ENCODE measurements around the gene S100A11. TPM values are rescaled to one million over a fixed set of nuclear protein-coding genes. Genes with fewer than 3 reads are reported as not detected.

Gene S100A11
- total and polyA plus RNA-seq, 3 experiments from 2014 or later: 257 to 554 (median 262) TPM

DNA sequence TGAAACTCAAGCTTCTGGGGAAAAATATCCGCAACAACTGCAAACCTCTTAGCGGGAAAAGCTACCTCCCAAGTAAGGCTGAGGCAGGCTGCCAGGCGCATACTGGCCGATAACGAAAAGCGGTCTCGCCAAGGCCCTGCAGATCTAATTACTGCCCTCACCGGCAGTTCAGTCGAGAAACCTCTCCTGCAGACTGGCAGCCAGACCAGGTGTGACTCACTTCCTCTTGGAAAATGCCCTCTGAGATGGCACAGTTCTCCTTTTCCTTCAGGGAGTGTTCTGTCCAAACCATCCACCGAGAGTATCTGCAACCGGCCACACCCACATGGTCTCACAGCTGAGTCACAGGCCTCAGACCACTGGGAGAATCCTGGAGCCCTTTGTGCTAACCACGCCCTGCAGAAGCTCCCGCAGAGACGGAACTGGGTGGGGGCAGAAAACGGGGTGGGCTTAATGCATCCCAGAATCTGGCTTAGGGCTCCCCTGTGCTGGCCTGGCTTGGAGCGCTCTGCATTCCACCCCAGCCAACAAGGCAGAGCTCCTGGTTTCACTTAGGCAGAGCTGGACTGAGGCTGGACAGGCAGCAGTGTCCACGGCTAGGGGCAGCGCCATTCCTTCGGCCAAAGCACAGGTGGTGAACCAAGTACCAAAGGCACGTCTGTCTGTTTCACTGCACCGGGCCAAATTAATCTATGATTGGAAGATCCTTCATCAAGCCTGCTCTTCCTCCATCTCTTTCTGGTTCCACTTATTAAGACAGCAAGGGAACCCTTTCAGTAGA lies 44.3 kb downstream of the S100A11 start:
- Mint-ChIP-seq H3K27ac (peak overlapping the region; percentile 95 to 99 (median 98)), H3K27me3 (no peaks in the 10 kb centered on the region), H3K36me3 (peaks cover 0 to 34% (median 0%) of the 10 kb centered on the region in 3 donors), H3K4me3 (peak overlapping the region; percentile 96 to 100 (median 97)), H3K9me3 (no peaks in the 10 kb centered on the region), H3K4me1 (peaks cover 59 to 71% (median 62%) of the 10 kb centered on the region in 3 donors)
- H3K4me3 ChIP-seq (ENCODE audit: low read length): peak overlapping the region; percentile 79
- ChIA-PET CTCF (interaction anchor here (1.0 to 19.1 kb wide), 5 partner anchors 10 to 59 kb away, joined by 3 to 339 read pairs (median 4); no protein-coding TSS in a partner anchor), POLR2A (interaction anchor here (0.9 to 1.6 kb wide), 3 partner anchors 22 to 84 kb away, joined by 3 read pairs; partner anchors contain the start of gene THEM4)
- H3K27me3 ChIP-seq (ENCODE audit: insufficient read depth, low read length, poor library complexity, severe bottlenecking): no peaks in the 10 kb centered on the region
- peak overlapping the region; percentile 87 for H3K27ac ChIP-seq (ENCODE audit: low read depth, low read length)
- H3K36me3 ChIP-seq (ENCODE audit: insufficient read depth, low read length): no peaks in the 10 kb centered on the region
- peaks cover 50% of the 10 kb centered on the region for H3K4me1 ChIP-seq (ENCODE audit: insufficient read depth, low read length)
- H3K9me3 ChIP-seq (ENCODE audit: low read length): no peaks in the 10 kb centered on the region
- DNase-seq: peak in 2 of 5 donors; percentile 30 to 40

DNA sequence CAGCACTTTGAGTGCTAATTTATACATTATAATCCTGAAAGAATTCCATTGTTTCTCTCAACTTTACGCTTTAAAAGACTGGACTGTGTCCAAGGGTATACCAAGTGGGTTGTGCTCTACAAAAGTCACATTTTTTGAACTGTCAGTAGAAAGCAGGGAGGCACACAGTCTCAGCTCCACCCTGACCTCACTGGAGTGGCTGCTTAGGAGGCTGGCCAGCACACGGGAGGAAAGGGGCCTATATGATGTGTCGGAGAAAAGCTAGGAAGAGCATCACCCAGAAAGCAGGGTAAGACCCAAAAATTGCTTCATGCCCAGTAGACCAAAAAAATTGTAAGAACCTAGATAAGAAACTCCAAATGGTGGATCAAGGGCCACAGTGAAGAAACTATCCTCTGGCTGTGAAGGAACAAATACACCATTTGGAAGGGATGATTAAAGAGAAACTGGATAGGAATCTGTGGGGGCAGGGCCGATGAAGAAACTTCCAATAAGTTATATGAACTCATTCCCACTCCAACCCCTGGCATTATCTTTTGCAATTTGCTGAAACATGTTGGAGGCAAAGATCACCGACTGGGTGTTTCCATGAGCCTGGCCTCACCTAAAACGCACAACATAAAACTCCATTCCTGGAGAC lies 45.0 kb downstream of the S100A11 start:
- H3K4me1 ChIP-seq (ENCODE audit: insufficient read depth, low read length): peaks cover 50% of the 10 kb centered on the region
- Mint-ChIP-seq H3K4me3 (peak overlapping the region; percentile 96 to 100 (median 97)), H3K4me1 (peaks cover 59 to 75% (median 62%) of the 10 kb centered on the region in 3 donors), H3K36me3 (peaks cover 0 to 37% (median 0%) of the 10 kb centered on the region in 3 donors), H3K27me3 (no peaks in the 10 kb centered on the region), H3K9me3 (no peaks in the 10 kb centered on the region), H3K27ac (peak overlapping the region; percentile 95 to 99 (median 98))
- H3K4me3 ChIP-seq (ENCODE audit: low read length): peak overlapping the region; percentile 79
- ChIA-PET POLR2A (interaction anchor here (0.9 to 1.6 kb wide), 2 partner anchors 21 to 24 kb away, joined by 3 read pairs; no protein-coding TSS in a partner anchor), CTCF (interaction anchor here (4.0 to 19.1 kb wide), 2 partner anchors 11 to 24 kb away, joined by 14 to 339 read pairs; no protein-coding TSS in a partner anchor)
- H3K27ac ChIP-seq (ENCODE audit: low read depth, low read length): no peak overlapping the region
- H3K9me3 ChIP-seq (ENCODE audit: low read length): no peaks in the 10 kb centered on the region
- DNase-seq: no peak
- H3K36me3 ChIP-seq (ENCODE audit: insufficient read depth, low read length): no peaks in the 10 kb centered on the region
- H3K27me3 ChIP-seq (ENCODE audit: insufficient read depth, low read length, poor library complexity, severe bottlenecking): no peaks in the 10 kb centered on the region

DNA sequence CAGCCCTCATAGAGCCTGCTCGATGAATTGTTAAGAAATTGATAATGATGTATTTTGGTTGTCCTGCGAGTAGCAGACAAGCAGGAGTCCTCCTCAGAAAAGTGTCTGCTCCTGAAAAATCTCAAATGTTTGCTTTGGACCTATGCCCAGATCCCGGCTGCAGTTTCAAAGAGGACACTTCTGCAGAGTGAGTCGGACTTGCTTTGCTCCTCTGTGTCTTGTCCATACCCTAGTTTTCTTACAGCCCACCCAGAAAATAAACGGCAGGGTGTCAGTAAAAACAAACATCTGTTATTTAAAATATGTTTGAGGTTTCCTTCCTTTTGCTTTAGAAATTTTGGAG lies 46.0 kb downstream of the S100A11 start:
- CTCF ChIA-PET: interaction anchor here (4.0 to 19.1 kb wide), 2 partner anchors 12 to 23 kb away, joined by 14 to 339 read pairs; no protein-coding TSS in a partner anchor

DNA sequence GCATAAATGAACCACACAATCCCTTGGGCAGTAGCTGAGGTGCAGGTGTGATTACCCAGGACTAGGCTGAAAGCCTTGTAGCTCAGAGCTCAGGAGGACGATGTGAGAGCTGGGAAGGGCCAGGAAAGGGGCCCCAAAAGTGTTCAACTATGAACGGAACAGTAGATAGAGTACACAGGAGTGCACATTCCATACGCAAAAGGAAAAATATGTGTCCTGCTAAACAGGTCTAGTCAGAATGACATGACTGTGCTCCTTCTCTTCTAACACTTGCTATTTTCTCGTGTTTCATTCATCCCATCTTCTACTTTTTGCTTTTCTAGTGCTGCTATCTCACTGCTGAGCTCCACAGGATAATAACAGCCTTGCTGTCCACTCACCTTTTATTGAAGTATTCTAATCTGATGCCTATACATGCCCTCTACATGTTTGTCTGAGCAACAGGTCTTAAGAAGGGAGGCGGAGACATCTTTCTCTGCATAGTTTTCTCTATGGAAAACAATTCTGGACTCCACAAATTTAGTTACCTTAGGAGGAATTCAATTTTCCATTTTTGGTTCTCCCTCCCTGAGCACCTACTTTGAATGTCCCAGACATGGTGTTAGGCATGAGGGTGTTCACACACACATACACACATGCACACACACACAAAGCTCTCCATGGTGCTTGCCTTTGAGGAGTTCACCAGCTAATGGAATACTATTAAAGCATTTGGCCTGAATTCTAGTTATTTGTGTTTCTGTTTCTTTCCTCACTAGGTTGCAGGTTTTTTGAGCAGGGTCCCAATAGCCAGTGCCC lies 46.5 kb downstream of the S100A11 start:
- Histone ChIP-seq H3K27ac (ENCODE audit: low read depth, low read length) (no peak overlapping the region), H3K27me3 (ENCODE audit: insufficient read depth, low read length, poor library complexity, severe bottlenecking) (no peaks in the 10 kb centered on the region), H3K36me3 (ENCODE audit: insufficient read depth, low read length) (peaks cover 10% of the 10 kb centered on the region), H3K4me1 (ENCODE audit: insufficient read depth, low read length) (peaks cover 55% of the 10 kb centered on the region), H3K4me3 (ENCODE audit: low read length) (no peak overlapping the region), H3K9me3 (ENCODE audit: low read length) (no peaks in the 10 kb centered on the region)
- Mint-ChIP-seq H3K27ac (peak overlapping the region; percentile 57 to 99 (median 96)), H3K4me3 (peak overlapping the region; percentile 54 to 100 (median 97)), H3K27me3 (no peaks in the 10 kb centered on the region), H3K36me3 (peaks cover 0 to 51% (median 0%) of the 10 kb centered on the region in 3 donors), H3K4me1 (peaks cover 66 to 83% (median 75%) of the 10 kb centered on the region in 3 donors), H3K9me3 (no peaks in the 10 kb centered on the region)
- DNase-seq: no peak
- ChIA-PET CTCF (interaction anchor here (0.5 to 19.1 kb wide), 2 partner anchors 22 to 114 kb away, joined by 3 to 339 read pairs; no protein-coding TSS in a partner anchor), POLR2A (no interaction called here)

More for the DNA sequence above, 46.0 kb downstream of the S100A11 start:
- no peaks in the 10 kb centered on the region for H3K9me3 Mint-ChIP-seq
- H3K36me3 ChIP-seq (ENCODE audit: insufficient read depth, low read length): peaks cover 4% of the 10 kb centered on the region
- no peak for DNase-seq
- H3K27ac Mint-ChIP-seq: peak overlapping the region in 7 of 8 donors; percentile 40 to 99 (median 98)
- H3K9me3 ChIP-seq (ENCODE audit: low read length): no peaks in the 10 kb centered on the region
- peaks cover 0 to 45% (median 0%) of the 10 kb centered on the region in 3 donors for H3K36me3 Mint-ChIP-seq
- no peak overlapping the region for H3K27ac ChIP-seq (ENCODE audit: low read depth, low read length)
- peaks cover 50% of the 10 kb centered on the region for H3K4me1 ChIP-seq (ENCODE audit: insufficient read depth, low read length)
- no peaks in the 10 kb centered on the region for H3K27me3 Mint-ChIP-seq
- POLR2A ChIA-PET: no interaction called here
- H3K4me3 ChIP-seq (ENCODE audit: low read length): no peak overlapping the region
- peak overlapping the region; percentile 54 to 100 (median 97) for H3K4me3 Mint-ChIP-seq
- H3K4me1 Mint-ChIP-seq: peaks cover 63 to 80% (median 71%) of the 10 kb centered on the region in 3 donors
- H3K27me3 ChIP-seq (ENCODE audit: insufficient read depth, low read length, poor library complexity, severe bottlenecking): no peaks in the 10 kb centered on the region

GRCh38 chr1:151989211-151989862 lies 47.5 kb downstream of the S100A11 start:
- H3K4me1 Mint-ChIP-seq: peaks cover 71 to 85% (median 80%) of the 10 kb centered on the region in 3 donors
- POLR2A ChIA-PET: no interaction called here
- no peaks in the 10 kb centered on the region for H3K9me3 Mint-ChIP-seq
- peaks cover 0 to 60% (median 0%) of the 10 kb centered on the region in 3 donors for H3K36me3 Mint-ChIP-seq
- H3K27ac ChIP-seq (ENCODE audit: low read depth, low read length): no peak overlapping the region
- no peaks in the 10 kb centered on the region for H3K27me3 ChIP-seq (ENCODE audit: insufficient read depth, low read length, poor library complexity, severe bottlenecking)
- H3K4me3 Mint-ChIP-seq: peak overlapping the region in 6 of 7 donors; percentile 2 to 100 (median 64)
- peak overlapping the region; percentile 43 to 98 (median 80) for H3K27ac Mint-ChIP-seq
- H3K4me3 ChIP-seq (ENCODE audit: low read length): no peak overlapping the region
- peaks cover 18% of the 10 kb centered on the region for H3K36me3 ChIP-seq (ENCODE audit: insufficient read depth, low read length)
- H3K9me3 ChIP-seq (ENCODE audit: low read length): no peaks in the 10 kb centered on the region
- H3K4me1 ChIP-seq (ENCODE audit: insufficient read depth, low read length): peaks cover 63% of the 10 kb centered on the region
- H3K27me3 Mint-ChIP-seq: no peaks in the 10 kb centered on the region
- DNase-seq: peak in 1 of 5 donors; percentile 65
- CTCF ChIA-PET: interaction anchor here (4.7 to 19.1 kb wide), 2 partner anchors 10 to 21 kb away, joined by 31 to 339 read pairs; no protein-coding TSS in a partner anchor

DNA sequence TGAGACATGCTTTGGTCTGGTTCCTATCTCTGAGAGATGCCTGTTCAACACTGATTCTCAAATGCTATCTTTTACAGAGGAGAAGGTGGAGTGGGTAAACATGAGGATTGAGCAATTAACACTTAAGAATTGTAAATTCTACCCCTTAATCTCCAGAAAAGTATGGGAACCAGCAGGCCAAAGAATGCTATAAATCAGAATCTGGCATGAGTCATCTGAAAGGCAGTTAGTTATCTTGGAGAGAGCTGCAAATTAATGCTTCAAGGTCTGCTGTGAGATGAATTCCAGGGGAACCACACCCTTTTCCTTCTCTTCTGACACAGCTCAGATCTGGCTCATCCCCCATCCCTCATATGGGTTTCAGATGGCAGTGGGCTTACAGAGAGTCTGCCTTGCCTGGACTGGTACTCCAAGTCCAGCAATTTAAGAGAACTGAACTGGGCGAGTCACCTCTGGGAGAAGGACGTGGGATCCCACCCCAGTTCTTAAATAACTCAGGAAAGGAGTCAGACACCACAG lies 48.3 kb downstream of the S100A11 start:
- CTCF ChIA-PET: interaction anchor here (1.4 to 19.1 kb wide), 4 partner anchors 8 to 91 kb away, joined by 4 to 339 read pairs (median 20); no protein-coding TSS in a partner anchor
- POLR2A ChIA-PET: no interaction called here
- Histone ChIP-seq H3K4me1 (ENCODE audit: insufficient read depth, low read length) (peaks cover 67% of the 10 kb centered on the region), H3K9me3 (ENCODE audit: low read length) (no peaks in the 10 kb centered on the region), H3K4me3 (ENCODE audit: low read length) (no peak overlapping the region), H3K27me3 (ENCODE audit: insufficient read depth, low read length, poor library complexity, severe bottlenecking) (no peaks in the 10 kb centered on the region), H3K27ac (ENCODE audit: low read depth, low read length) (no peak overlapping the region), H3K36me3 (ENCODE audit: insufficient read depth, low read length) (peaks cover 25% of the 10 kb centered on the region)
- Mint-ChIP-seq H3K4me3 (peak overlapping the region in 4 of 7 donors; percentile 19 to 98 (median 46)), H3K4me1 (peaks cover 80 to 92% (median 88%) of the 10 kb centered on the region in 3 donors), H3K27me3 (no peaks in the 10 kb centered on the region), H3K9me3 (no peaks in the 10 kb centered on the region), H3K36me3 (peaks cover 0 to 66% (median 5%) of the 10 kb centered on the region in 3 donors), H3K27ac (peak overlapping the region; percentile 11 to 98 (median 66))
- no peak for DNase-seq
